ENCODE measurements around the gene SFTPA1. TPM values are rescaled to one million over a fixed set of nuclear protein-coding genes. Genes with fewer than 3 reads are reported as not detected.
"Not testable (repeated sequence)": the region's sequence is repeated elsewhere in the genome, so short reads cannot be mapped to it uniquely, and the experiment has no call there.

The SFTPA1 gene
- 1 to 10 TPM in 1 of 2 donors, under 1 TPM in 1; 0.77 to 8.8 TPM for total RNA-seq

DNA sequence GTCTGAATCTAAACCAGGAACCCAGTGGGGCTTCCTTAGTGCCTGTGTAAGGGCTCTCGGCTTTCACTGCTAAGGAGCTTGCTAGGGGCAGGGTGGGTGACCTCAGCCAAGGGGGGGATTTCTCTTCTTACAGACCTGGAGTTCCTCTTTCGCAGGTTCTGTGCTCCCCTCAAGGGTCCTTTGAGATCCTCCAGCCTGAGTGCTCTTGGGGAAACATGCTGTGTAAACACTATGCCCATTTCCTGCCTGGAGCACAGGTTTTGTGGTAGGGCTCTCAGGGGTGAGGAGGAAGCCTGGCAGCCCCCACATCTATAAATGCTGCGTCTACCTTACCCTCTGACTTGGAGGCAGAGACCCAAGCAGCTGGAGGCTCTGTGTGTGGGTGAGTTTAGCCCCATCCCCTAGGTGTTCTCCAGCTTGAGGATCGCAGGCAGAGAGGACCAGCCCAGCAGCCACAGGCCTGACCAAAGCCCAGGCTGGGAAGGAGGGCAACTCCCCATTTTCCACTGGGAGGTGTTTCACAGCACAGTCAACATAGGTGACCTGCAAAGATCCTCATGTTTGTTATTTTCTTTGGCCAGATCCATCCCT is at the start of gene SFTPA1:
SFTPA1 (plus strand) TSS at position 339 of the 591 bp plus-strand sequence. CDS start 887 bp downstream, outside the sequence.
- DNase-seq, result no peak
- H3K27ac ChIP-seq, result no peak within 1 kb of the TSS
- TF ChIP-seq, protein P1, sequence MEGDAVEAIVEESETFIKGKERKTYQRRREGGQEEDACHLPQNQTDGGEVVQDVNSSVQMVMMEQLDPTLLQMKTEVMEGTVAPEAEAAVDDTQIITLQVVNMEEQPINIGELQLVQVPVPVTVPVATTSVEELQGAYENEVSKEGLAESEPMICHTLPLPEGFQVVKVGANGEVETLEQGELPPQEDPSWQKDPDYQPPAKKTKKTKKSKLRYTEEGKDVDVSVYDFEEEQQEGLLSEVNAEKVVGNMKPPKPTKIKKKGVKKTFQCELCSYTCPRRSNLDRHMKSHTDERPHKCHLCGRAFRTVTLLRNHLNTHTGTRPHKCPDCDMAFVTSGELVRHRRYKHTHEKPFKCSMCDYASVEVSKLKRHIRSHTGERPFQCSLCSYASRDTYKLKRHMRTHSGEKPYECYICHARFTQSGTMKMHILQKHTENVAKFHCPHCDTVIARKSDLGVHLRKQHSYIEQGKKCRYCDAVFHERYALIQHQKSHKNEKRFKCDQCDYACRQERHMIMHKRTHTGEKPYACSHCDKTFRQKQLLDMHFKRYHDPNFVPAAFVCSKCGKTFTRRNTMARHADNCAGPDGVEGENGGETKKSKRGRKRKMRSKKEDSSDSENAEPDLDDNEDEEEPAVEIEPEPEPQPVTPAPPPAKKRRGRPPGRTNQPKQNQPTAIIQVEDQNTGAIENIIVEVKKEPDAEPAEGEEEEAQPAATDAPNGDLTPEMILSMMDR (IDR thresholded peaks at IDR 0.05), result no peak
- no peaks in the 10 kb centered on the region for H3K27me3 ChIP-seq
- intact Hi-C loops (cut with DNase I), result no loop called here
- no peak within 1 kb of the TSS for H3K4me3 ChIP-seq
- H3K36me3 ChIP-seq, result no peaks in the 10 kb centered on the region
- no peak within 1 kb of the TSS for H3K9ac ChIP-seq (ENCODE audit: low read depth in 2 of 2, low read length in 2 of 2)
- H3K4me1 ChIP-seq, result no peaks in the 10 kb centered on the region
- no peaks in the 10 kb centered on the region for H3K9me3 ChIP-seq

DNA sequence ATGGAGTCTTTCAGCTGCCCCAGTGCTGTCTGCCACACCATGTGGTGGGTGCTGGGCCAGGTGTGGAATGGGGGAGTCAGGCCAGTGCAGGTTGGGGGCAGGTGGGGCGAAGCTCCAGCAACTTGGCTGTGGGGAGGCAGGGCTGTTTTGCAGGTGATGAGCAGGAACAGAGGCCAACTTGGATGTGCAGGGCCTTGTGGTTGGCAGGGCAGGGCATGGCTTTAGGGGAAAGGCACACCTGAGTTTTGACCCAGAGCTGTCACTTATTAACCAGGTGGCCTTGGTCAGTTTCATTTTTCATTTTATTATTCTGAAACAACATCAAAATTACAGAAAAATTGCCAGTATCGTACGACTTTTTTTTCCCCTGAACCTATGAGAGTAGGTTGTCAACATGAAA is 49.5 kb upstream of the SFTPA1 start:
- H3K9me3 ChIP-seq, result no peaks in the 10 kb centered on the region
- TF ChIP-seq, protein P1 (IDR thresholded peaks at IDR 0.05), result no peak
- H3K27ac ChIP-seq, result no peak overlapping the region
- DNase-seq, result peak; percentile 66
- H3K9ac ChIP-seq (ENCODE audit: low read depth in 2 of 2, low read length in 2 of 2), result no peak overlapping the region
- H3K36me3 ChIP-seq, result no peaks in the 10 kb centered on the region
- H3K4me3 ChIP-seq, result no peak overlapping the region
- intact Hi-C loops (cut with DNase I), result no loop called here
- peaks cover 8% of the 10 kb centered on the region for H3K4me1 ChIP-seq
- H3K27me3 ChIP-seq, result no peaks in the 10 kb centered on the region

GRCh38 chr10:79562135-79562756 is 48.5 kb upstream of the SFTPA1 start:
- Histone ChIP-seq H3K27me3 (no peaks in the 10 kb centered on the region), H3K9ac (ENCODE audit: low read depth in 2 of 2, low read length in 2 of 2) (no peak overlapping the region), H3K4me3 (no peak overlapping the region), H3K4me1 (peaks cover 8% of the 10 kb centered on the region), H3K36me3 (no peaks in the 10 kb centered on the region), H3K27ac (no peak overlapping the region), H3K9me3 (no peaks in the 10 kb centered on the region)
- intact Hi-C loops (cut with DNase I), result no loop called here
- TF ChIP-seq, protein P1 (IDR thresholded peaks at IDR 0.05), result peak; percentile 87
- DNase-seq, result peak; percentile 81

- H3K4me3 ChIP-seq, result no peak overlapping the region
- H3K36me3 ChIP-seq, result no peaks in the 10 kb centered on the region
- no peaks in the 10 kb centered on the region for H3K9me3 ChIP-seq
- no peaks in the 10 kb centered on the region for H3K27me3 ChIP-seq
- no peak for DNase-seq
- TF ChIP-seq, protein P1 (IDR thresholded peaks at IDR 0.05), result no peak
- intact Hi-C loops (cut with DNase I), result no loop called here
- H3K4me1 ChIP-seq, result peaks cover 8% of the 10 kb centered on the region
- H3K9ac ChIP-seq (ENCODE audit: low read depth in 2 of 2, low read length in 2 of 2), result no peak overlapping the region
- no peak overlapping the region for H3K27ac ChIP-seq
Observed at GRCh38 chr10:79563426-79563825, 47.3 kb upstream of the SFTPA1 start.

- intact Hi-C loops (cut with DNase I); H3K27ac ChIP-seq: not testable (repeated sequence)
Observed at GRCh38 chr10:79570624-79571023, 40.1 kb upstream of the SFTPA1 start.

DNA sequence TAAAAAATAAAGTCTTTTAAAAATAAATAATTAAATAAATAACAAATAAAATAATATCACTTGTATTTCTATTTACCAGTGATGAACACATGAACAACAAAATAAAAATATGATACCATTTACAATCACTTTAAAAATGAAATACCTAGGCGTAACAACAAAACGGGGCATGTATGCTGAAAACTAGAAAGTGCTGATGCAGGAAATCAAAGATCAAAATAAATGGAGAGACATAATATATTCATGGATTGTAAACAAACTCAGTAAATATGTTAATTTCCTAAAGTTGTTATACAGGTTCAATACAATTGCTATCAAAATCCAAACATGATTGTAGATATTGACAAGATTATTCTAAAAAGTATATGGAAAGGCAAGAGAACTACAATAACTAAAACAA is 31.4 kb upstream of the SFTPA1 start:
- intact Hi-C loops (cut with DNase I), result no loop called here
- H3K27me3 ChIP-seq, result no peaks in the 10 kb centered on the region
- no peak overlapping the region for H3K27ac ChIP-seq
- H3K4me3 ChIP-seq, result no peak overlapping the region
- H3K36me3 ChIP-seq, result no peaks in the 10 kb centered on the region
- no peak overlapping the region for H3K9ac ChIP-seq (ENCODE audit: low read depth in 2 of 2, low read length in 2 of 2)
- no peaks in the 10 kb centered on the region for H3K9me3 ChIP-seq
- DNase-seq, result no peak
- H3K4me1 ChIP-seq, result no peaks in the 10 kb centered on the region
- TF ChIP-seq, protein P1 (IDR thresholded peaks at IDR 0.05), result no peak

More at GRCh38 chr10:79570624-79571023, 40.1 kb upstream of the SFTPA1 start:
- not testable (repeated sequence) for H3K9me3 ChIP-seq; H3K4me1 ChIP-seq; H3K4me3 ChIP-seq; H3K9ac ChIP-seq (ENCODE audit: low read depth in 2 of 2, low read length in 2 of 2); H3K27me3 ChIP-seq; H3K36me3 ChIP-seq; DNase-seq

Data from colonic mucosa (tissue), 4 donors.